GF-D8 (cell line): Measurements from ENCODE around the gene JAM3.

Experiments used
- DNase-seq: peaks from one replicate; lab custom pipeline; 2025; lab: John Stamatoyannopoulos, UW

The JAM3 gene

DNA sequence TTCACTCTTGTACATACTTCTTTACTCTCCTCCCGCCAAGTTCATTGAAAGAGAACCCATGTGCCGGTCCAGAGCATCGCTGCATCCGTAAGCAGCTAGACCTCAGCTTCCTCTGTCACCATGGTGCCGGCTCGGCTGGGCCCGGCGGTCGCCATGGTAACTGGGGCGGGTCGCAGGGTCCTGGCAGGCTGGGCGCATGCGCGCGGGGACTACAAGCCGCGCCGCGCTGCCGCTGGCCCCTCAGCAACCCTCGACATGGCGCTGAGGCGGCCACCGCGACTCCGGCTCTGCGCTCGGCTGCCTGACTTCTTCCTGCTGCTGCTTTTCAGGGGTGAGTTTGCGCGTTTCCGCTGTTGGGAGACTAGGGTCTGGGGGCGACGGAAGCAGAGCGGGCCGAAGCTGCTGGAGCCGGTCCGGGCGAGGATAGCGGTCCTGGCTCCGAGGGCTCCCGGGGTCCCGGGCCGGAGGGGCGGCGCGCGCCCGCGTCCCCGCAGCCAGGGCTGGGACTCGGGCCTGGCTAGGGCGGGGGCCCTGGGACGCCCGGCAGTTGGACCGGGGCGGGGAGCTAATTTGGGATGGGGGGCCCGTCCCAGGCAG, at the start of gene JAM3:
Gene JAM3, plus strand, starts transcription at position 244 of the 597 bp plus-strand sequence. Its CDS starts 12 bp downstream, at position 256.
- peak; percentile 94 for DNase-seq

- DNase-seq, result no peak
Measured at GRCh38 chr11:134019500-134019899, 49.4 kb upstream of the JAM3 start.

- no peak for DNase-seq
Measured at GRCh38 chr11:134020598-134020997, 48.3 kb upstream of the JAM3 start.

DNA sequence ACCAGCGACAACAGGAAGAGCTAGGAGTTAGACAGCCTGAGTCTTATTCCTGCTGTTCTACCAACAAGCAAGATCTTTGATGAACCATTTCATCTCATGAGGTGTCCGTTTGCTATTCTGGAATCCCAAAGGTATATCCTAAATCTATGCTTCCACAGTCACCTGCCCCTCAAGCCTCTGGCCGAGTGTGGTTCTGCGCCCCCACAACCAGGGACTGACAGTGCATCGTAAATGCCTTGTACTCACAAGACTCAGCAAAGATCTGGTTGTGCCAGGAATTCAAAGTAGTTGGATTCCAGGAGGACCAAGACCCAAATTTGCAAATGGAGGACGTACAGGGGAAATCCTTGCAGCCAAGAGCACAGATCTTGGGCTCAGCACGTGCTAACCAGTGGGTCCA, 47.5 kb upstream of the JAM3 start:
- no peak for DNase-seq

DNA sequence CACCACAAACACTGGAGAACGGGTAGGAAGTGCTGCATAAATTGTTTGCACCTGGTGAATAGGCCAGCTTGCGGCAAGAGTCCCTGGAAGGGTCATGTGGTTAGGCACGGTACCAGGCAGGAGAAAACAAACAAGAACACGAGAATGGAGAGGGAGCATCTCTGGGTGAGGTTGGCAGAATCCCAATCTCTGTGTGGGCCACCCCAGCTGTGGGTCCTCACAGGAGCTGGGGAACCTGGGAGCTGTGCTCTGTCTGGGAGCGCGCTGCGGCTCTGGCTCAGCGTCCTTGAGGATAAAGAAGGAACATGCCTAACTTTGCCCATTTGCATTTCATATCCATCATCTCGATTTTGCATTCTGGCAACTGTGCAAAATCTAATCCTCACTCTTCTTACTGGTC, 46.1 kb upstream of the JAM3 start:
- no peak for DNase-seq

DNA sequence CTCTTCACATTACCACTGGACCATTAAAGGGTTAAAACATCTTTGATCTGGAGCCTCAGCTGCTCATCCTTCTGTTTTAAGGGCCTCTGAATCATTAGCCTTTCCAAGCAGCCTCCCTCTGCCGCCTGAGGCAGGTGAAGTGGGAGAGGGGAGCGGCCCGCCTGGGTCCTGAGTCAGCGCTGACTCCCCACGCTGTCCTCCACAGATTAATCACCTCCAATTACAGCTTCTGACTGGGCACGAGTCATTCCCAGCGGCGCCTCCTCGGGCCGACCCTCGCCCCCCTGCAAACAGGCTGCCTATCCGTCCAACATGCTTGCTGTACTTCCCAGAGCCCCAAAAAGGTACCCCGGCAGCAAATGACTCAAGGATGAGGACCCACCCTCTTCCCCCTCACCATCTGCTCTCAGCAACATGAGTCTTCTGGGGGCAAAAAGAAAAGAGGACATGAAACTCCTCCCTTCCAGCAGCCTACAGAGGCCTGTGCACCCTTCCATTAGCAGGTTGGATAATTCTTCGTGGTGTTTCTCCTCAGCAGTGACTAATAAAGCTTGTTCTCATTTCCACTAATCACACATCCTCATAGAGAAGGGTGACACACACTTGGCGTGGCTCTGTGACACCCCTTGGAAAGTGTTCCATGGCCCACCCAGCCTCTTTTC, 44.3 kb upstream of the JAM3 start:
- DNase-seq, result no peak

DNA sequence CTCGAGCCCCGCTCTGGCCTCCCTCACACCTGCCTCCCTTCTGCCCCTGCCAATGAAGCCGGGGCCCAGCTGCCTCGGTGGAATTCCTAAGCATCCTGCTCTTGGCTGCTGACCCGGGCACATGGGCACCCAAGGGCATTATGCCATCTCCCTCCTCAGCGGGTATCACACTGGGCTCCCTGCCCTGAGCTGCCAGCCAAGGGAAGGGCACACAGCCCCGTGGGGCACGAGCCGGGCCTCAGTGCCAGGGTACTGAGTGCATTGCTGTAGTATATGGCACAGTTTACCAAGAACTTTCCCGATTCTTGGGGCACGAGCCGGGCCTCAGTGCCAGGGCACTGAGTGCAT, 43.8 kb upstream of the JAM3 start:
- DNase-seq, result no peak

- DNase-seq, result no peak
Measured at GRCh38 chr11:134026655-134027343, 42.1 kb upstream of the JAM3 start.

DNA sequence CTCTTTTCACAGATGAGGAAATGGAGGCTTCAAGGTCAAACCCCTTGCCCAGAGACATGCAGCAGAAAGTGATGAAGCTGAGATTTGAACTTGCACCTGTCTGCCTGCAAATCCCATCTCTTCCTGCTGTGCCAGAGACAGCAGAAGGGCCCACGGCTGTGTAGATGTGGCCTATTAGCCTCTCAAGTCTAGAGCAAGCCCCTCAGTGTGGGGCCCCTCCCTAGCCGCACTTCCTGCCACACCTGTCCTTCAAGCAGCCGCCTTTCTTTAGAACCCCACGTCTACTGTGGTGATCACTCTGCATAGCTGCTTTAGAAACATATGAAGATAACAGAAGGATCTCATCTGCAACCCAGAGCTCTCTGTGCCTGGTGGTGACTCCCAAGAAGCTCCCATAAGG, 41.2 kb upstream of the JAM3 start:
- no peak for DNase-seq

GRCh38 chr11:134028368-134028920, 40.4 kb upstream of the JAM3 start:
- no peak for DNase-seq

DNA sequence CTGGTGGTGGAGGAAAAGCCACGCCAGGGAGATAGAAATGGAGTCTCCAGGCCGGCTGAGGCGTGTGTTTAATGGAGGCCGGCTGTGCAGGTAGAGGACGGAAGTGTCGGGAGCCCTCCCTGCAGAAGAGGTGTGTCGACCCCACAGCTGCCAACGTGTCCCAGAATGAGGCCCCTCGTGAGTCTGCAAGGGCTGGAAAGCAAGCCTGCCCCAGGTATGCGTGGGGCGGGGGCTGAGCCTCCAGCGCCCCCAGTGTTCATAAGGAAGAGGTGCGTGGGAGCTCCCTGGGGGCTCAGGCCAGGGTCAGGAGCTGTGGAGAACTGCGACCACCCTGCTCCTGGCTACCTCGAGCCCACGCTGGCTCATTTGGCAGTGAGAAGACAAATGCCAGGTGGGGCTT, 38.0 kb upstream of the JAM3 start:
- DNase-seq, result no peak

DNA sequence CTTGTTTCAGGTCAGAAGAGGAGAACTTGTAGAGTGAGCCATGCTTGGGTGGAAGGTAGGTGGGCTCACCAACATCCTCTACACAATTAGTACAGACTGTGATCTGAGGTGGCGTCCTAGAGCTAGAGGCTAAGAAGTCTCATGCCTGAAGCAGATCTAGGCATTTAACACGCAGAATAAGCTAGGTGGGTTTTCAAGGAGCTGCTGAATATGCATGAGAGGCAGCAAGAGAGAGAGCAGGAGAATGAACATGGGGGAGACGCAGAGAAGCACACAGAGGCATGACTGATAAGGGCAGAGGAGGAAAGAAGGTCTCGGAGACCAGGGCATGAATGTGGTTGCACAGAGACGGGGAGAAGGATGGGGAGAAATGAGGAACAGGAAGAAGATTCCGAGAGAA, 36.8 kb upstream of the JAM3 start:
- DNase-seq, result no peak

DNA sequence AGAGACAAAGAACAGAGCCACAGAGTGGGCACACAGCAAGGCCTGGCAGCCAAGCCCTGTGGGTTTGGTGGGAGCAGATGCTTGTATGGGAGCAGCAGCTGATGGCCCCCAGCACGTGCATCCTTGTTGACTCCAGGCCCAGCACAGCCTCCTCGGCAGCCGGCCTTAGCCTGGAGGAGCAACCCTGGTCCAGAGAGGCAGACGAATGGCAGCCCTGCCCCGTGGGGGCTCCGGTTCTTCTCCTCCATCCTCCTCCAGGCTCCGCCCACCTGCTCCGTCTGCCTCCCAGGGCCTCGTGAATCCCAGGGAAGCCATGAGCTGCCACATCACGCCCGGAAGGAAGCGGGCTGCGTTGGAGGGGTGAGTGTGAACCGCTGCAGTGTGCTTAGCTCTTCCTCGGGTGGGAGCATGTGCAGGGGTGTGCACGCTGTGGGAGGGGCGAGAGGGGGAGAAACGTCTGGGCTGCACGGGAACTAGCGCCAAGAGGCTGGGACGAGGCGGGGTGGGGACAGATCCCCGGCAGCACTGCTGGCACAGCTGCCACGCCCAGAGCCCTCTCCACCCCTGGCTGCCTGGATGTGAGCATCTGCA, 36.3 kb upstream of the JAM3 start:
- DNase-seq, result peak; percentile 53

DNA sequence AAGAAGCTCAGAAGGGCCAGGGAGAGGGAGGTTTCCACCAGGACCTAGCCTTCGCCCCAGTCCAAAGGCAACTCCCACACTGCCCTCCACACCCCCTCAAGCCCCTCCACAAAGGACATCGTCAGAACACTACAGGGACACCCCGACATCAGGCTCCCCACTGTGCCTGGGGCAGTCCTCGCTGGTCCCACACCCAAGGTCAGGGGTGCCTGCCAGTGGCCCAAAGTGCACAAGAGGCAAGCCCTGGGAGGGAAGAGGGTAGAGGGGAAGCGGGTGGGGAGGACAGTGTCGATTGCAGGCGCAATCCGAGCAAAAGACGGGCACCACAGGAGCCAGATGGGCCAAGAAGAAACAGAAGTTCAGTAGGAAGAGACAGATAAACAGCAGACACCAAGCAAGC, 35.6 kb upstream of the JAM3 start:
- DNase-seq, result no peak

GRCh38 chr11:134033696-134034491, 35.0 kb upstream of the JAM3 start:
- peak; percentile 76 for DNase-seq

DNA sequence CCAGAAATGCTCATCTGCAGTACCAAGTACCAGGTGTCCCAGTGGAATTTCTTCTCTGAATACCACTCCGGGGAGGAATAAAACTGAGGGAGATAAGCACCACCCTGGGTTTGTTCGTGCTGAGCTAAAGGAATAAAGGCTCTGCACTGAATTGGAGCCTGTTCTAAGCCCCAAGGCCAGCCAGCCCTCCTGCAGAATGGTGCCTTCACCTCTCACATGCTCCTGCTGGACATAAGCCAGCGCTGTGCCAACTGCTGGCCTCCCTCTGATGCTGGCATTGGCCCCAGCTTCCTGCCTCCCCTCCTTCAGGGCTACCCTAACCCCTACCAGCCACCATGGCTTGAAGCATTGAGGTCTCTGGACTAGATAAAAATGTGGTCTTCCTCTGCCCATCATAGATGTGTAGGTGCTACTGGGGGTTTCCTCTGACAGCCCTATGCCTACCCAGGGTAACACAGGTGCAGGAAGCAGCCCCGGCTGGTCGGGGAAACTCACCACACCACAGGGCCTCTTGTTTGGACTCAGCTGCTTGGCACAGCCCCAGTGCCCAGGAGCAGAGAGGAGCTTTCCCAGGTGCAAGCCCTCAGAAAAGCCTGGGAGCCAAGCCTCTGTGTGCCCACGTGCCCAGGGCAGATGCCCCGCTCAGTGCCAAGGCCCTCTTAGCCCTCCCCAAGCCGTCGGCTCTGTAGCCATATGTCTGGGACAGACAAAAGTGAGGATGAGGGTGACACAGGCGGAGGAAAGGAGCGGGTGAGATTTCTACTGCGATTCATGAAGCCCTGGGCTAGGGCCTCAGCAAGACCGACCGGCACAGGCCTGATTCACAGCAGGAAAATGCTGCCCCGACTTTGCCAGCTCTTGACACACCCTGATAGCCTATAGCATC, 34.1 kb upstream of the JAM3 start:
- peak; percentile 37 for DNase-seq

GRCh38 chr11:134036492-134037045, 32.3 kb upstream of the JAM3 start:
- no peak for DNase-seq

DNA sequence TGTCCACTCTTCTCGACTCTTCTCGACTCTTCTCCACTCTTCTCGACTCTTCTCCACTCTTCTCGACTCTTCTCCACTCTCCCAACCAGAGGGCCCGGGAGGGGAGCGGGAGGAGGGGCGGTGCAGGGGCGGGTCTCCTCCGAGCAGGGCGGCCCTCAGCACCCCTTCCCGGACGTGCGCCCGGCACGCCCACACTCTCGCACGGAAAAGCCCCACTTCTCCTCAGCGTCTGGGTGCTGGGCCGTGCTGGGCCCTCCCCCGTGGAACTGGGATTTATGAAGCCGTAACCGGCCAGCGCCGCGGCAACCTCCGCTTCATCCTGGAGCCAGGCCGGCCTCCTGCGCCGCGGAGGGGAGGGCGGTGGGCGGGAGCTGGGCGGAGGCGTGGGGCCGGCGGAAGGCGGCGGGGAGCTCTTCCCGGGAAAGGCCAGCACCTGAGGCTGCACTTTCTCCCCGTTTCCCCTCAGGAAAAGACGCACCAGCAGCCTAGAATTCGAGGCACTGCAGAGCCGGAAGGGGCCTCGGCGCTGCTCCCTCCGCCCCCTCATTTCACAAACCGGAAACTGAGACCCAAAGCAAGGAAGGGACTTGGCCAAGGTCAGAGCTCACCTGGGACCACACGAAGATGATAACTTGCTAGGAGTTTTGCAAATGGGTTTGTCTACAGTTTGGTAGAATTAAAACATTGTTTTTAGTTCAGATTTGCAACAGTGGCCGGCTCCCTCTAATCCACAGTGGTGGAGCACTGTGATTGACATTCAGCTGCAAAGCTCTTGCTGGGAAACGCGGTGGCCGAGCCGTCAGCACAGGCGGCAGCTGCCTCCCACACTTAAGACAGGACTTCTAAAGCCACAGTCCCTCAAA, 31.6 kb upstream of the JAM3 start:
- DNase-seq, result peak; percentile 78

DNA sequence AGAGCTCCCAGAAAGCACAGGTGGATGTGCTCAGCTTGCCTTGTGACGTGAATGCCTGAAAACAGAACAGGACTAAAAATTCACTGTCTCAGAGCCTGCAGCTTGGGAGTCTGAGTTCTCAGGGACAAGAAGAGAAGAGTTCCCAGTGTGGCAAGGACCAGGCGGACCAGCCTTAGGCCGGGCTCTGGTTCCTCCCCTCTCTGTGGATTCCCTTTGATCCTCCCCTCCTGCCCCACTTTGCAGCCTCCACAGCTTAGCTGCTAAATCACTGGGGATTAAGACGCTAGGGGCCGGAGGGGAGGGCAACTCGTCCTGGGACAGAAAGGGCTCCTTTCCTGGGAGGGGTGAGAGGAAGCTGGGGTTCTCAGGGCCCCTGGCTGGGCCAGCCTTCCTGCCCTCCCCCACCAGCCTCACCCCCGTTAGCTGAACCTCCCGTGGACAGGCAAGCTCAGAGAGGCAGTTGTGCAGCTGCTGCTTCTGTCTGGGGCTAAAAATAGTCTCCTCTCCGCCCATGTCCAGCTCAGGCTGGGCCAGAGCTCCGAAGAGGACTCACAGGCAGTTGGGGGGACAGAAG, 29.9 kb upstream of the JAM3 start:
- no peak for DNase-seq
